Breast epithelium (tissue), 4 donors: ENCODE results near the gene MSANTD1. TPM values are rescaled to one million over a fixed set of nuclear protein-coding genes. Genes with fewer than 3 reads are reported as not detected.

Experiments used
- DNase-seq, 2 donors: peaks; one replicate each; pipeline ENCODE4 v3.0.0-alpha.2; 2019; ENCODE audit warnings: low spot score in 2 of 2
- H3K27ac ChIP-seq, 2 donors: fragments of 200-600 bp; sonication (generic) in 1 of 2; one replicate each; pipeline ENCODE4 v1.5.1; 2016 to 2019; ENCODE audit warnings: mild to moderate bottlenecking in 1 of 2
- H3K27me3 ChIP-seq, 2 donors: fragments of 200-600 bp; sonication (generic) in 1 of 2; one replicate each; pipeline versions ENCODE4 v1.5.1 to v1.6.0; 2017 to 2019; ENCODE audit warnings: control low read depth in 1 of 2, mild to moderate bottlenecking in 1 of 2
- H3K36me3 ChIP-seq: fragments of 200-600 bp; one replicate; pipeline ENCODE4 v1.5.1; 2019
- H3K4me1 ChIP-seq, 2 donors: fragments of 200-600 bp; sonication (generic); one replicate each; pipeline ENCODE4 v1.5.1; 2016 to 2019; ENCODE audit warnings: control low read depth in 1 of 2
- H3K4me3 ChIP-seq, 3 donors: fragments of 200-600 bp; sonication (generic); 1 replicate in 2 of 3; 2 replicates in 1 of 3; pipeline ENCODE4 v1.5.1; 2016 to 2019; ENCODE audit warnings: mild to moderate bottlenecking in 3 of 3, moderate library complexity in 2 of 3
- H3K9me3 ChIP-seq, 2 donors: fragments of 200-600 bp; sonication (generic) in 1 of 2; one replicate each; pipeline ENCODE4 v1.5.1; 2016 to 2019; ENCODE audit warnings: control low read depth in 1 of 2
- POLR2A ChIP-seq: fragments of 450-650 bp; IDR thresholded peaks from one replicate; pipeline ENCODE4 v1.6.1; 2016; ENCODE audit warnings: antibody characterized with exemption, mild to moderate bottlenecking, moderate library complexity
- POLR2AphosphoS5 ChIP-seq, 3 donors: sonication (generic); formaldehyde crosslinking; IDR thresholded peaks; one replicate each; pipeline ENCODE4 v1.6.1; 2017; ENCODE audit warnings: antibody characterized with exemption in 3 of 3
- intact Hi-C: fragments of 100-400 bp; cut with DNase I; formaldehyde crosslinking; loops from one replicate; pipeline ENCODE4 v1.15.1; 2023; ENCODE audit warnings: low total_unique reads
- total RNA-seq, 3 donors: library from RNA; depleted of rRNA; stranded (reverse); fragments of >200 nt; gene quantifications; one replicate each; pipeline ENCODE4 v1.1.0, GENCODE V29; 2016
- TF ChIP-seq, protein P1 (sequence below), 3 donors: fragments of 450-650 bp; IDR thresholded peaks; one replicate each; pipeline ENCODE4 v1.5.1; 2016 to 2017; ENCODE audit warnings: antibody characterized with exemption in 3 of 3, mild to moderate bottlenecking in 3 of 3, moderate library complexity in 3 of 3

Gene MSANTD1
- total RNA-seq, 3 donors from 2014 or later, result 0.48 to 0.88 (median 0.66) TPM

DNA sequence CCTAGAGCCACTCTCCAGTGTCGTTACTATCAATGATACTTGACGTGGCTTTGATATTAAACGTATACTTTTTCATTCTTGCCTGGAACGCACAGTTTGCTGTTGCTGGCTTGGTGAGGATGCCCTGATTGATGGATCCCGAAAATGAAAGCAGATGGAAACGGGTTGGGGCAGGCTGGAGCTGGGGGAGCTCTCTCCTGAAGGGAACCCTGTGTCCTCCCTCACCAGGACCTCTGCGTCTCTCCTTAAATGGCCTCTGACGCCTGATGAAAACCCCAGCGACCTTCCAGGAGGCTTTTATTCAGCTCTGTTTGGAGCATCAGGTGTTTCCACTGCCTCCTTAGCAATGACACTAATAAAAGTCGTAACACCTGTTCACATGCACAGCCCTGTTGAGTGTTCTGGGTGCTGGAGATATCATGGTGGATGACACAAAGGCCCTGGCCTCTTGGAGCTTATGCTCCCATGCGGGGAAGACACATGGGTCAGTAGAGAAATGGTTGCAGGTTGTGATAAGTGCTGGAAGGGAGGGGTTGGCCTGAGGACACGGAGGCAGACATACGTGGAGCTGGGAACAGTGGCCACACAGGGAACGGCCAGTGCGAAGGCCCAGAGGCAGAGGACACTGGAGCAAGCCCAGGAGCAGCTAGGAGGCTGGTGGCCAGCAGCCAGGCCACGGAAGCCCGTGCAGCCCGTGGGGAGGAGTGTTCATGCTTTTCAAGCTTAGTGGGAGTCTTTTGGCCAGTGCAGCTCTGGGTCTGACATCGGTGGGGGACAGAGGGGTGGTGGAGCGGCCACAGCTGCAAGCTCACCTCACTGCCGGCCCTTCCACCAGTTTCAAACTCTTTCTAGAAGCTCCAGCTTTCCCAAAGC is 7.5 kb downstream of the MSANTD1 start:
- Histone ChIP-seq H3K36me3 (no peaks in the 10 kb centered on the region), H3K27ac (no peak overlapping the region), H3K4me3 (no peak overlapping the region), H3K9me3 (no peaks in the 10 kb centered on the region), H3K4me1 (no peaks in the 10 kb centered on the region), H3K27me3 (no peaks in the 10 kb centered on the region)
- DNase-seq, result peak in 1 of 2 donors; percentile 40
- TF ChIP-seq POLR2AphosphoS5 (IDR thresholded peaks at IDR 0.05) (no peak), POLR2A (no peak)
- TF ChIP-seq, protein P1, sequence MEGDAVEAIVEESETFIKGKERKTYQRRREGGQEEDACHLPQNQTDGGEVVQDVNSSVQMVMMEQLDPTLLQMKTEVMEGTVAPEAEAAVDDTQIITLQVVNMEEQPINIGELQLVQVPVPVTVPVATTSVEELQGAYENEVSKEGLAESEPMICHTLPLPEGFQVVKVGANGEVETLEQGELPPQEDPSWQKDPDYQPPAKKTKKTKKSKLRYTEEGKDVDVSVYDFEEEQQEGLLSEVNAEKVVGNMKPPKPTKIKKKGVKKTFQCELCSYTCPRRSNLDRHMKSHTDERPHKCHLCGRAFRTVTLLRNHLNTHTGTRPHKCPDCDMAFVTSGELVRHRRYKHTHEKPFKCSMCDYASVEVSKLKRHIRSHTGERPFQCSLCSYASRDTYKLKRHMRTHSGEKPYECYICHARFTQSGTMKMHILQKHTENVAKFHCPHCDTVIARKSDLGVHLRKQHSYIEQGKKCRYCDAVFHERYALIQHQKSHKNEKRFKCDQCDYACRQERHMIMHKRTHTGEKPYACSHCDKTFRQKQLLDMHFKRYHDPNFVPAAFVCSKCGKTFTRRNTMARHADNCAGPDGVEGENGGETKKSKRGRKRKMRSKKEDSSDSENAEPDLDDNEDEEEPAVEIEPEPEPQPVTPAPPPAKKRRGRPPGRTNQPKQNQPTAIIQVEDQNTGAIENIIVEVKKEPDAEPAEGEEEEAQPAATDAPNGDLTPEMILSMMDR (IDR thresholded peaks at IDR 0.05), result no peak
- intact Hi-C loops, result no loop called here

- H3K9me3 ChIP-seq, result no peaks in the 10 kb centered on the region
- H3K36me3 ChIP-seq, result no peaks in the 10 kb centered on the region
- peak in 1 of 2 donors; percentile 30 for DNase-seq
- intact Hi-C loops, result no loop called here
- no peaks in the 10 kb centered on the region for H3K27me3 ChIP-seq
- no peak overlapping the region for H3K27ac ChIP-seq
- no peaks in the 10 kb centered on the region for H3K4me1 ChIP-seq
- no peak overlapping the region for H3K4me3 ChIP-seq
- TF ChIP-seq POLR2AphosphoS5 (IDR thresholded peaks at IDR 0.05), result no peak
- TF ChIP-seq, protein P1 (IDR thresholded peaks at IDR 0.05), result no peak
- no peak for TF ChIP-seq POLR2A
Observed at GRCh38 chr4:3257103-3257555, 8.2 kb downstream of the MSANTD1 start.

DNA sequence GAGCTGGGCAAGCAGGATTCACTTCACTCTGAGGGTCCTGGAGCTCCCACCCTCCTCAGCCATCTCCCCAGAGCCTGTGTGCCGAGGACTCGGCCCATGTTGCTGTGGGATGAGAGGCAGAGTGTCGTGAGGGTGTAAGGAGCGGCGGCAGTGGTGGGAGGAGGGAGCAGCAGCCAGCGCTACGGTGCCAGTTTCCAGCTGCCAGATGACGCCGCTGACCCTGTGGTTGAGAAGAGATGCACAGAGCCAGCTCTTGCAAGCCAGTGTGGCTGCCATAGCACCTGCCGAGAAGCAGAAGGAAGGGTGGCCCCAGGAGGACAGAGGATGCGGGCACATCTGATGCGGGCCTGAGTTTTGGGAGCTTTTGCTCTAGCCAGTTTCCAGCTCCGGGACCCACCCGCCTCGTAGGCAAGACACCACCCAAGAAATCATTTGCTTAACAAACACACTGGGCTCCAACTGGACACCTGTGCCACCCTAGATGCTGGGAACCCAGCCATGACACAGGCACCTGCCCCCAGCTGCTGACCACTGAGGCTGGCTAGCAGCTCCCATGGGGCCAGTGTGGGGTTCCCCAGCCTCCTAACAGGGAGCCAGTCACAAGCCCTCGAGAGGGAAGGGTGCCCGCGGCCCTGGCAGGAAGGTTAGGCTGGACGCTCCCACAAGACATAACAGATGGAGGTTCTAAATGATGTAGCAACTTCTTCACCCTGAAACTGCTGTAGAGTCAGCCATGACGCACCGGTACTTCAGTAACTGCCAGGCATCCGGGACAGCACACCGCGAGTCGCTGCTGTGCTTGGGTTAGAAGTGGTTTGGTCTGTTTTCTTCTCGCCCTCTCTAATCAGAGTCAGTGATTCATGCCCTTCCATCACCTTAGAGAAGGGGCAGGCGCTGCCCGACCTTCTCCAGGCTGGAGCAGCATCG is 8.9 kb downstream of the MSANTD1 start:
- peak in 1 of 2 donors; percentile 28 for DNase-seq
- no peak overlapping the region for H3K27ac ChIP-seq
- no peaks in the 10 kb centered on the region for H3K27me3 ChIP-seq
- no peak overlapping the region for H3K4me3 ChIP-seq
- no peaks in the 10 kb centered on the region for H3K36me3 ChIP-seq
- H3K4me1 ChIP-seq, result no peaks in the 10 kb centered on the region
- H3K9me3 ChIP-seq, result no peaks in the 10 kb centered on the region
- intact Hi-C loops, result no loop called here
- TF ChIP-seq POLR2AphosphoS5 (IDR thresholded peaks at IDR 0.05), result no peak
- TF ChIP-seq, protein P1 (IDR thresholded peaks at IDR 0.05), result no peak
- TF ChIP-seq POLR2A, result no peak

DNA sequence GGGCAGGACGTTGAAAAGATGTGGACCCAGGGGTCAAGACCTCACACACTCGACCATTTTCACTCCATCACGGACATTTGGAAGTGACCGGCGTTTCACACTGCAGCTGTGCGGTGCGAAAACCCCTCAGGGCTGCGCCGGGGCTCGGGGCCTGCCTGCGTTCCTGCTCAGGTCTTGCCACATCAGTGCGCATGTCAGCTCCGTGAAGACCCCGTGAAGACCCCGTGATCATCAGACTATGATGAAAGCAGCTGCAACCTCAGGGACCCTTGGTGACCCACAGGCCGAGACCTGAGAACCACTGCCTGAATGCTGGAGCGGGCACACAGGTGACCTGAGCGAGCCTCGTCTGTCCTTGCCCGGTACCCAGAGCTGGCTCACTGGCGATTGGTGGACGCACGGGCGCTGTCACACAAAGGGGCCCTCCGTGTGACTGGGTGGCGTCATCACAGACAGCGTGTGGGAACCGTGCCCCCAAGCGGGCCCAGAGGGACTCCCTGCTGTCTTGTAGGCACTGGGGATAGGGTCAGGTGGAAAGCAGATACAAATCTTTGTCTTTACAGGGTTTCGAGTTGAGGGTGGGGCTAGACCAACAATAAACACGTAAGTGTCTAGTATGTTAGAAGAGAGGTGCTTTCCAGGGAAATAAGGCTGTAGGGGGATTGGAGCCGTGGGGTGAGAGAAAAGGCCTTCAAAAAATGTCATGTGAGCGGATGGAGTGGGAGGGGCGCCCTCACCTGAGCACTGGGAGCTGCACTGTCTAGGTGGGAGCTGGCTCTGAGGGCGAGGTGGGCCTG is 12.7 kb downstream of the MSANTD1 start:
- Histone ChIP-seq H3K4me1 (no peaks in the 10 kb centered on the region), H3K36me3 (no peaks in the 10 kb centered on the region), H3K9me3 (no peaks in the 10 kb centered on the region), H3K27me3 (no peaks in the 10 kb centered on the region), H3K27ac (no peak overlapping the region), H3K4me3 (no peak overlapping the region)
- TF ChIP-seq POLR2A (no peak), POLR2AphosphoS5 (IDR thresholded peaks at IDR 0.05) (no peak)
- TF ChIP-seq, protein P1 (IDR thresholded peaks at IDR 0.05), result no peak
- intact Hi-C loops, result no loop called here
- peak in 1 of 2 donors; percentile 36 for DNase-seq
